HAP-1 (cell line): ENCODE results near the gene PRSS2.

ENCODE experiments used
- DNase-seq, 2 experiments: peaks; one replicate each; pipeline ENCODE4 v3.0.0-alpha.2; 2016 to 2020; ENCODE audit warnings: low spot score in 2 of 2
- H3K27me3 ChIP-seq: fragments of 250-450 bp; sonication (Bioruptor Pico); 2 replicates; pipeline ENCODE4 v1.5.1; 2020; ENCODE audit warnings: low read depth, mild to moderate bottlenecking, moderate library complexity
- H3K36me3 ChIP-seq: fragments of 250-450 bp; sonication (Bioruptor Pico); replicated peaks from 2 replicates; pipeline ENCODE4 v1.5.1; 2020; ENCODE audit warnings: mild to moderate bottlenecking
- H3K4me1 ChIP-seq: fragments of 250-450 bp; sonication (Bioruptor Pico); 2 replicates; pipeline ENCODE4 v1.5.1; 2020; ENCODE audit warnings: mild to moderate bottlenecking
- H3K4me3 ChIP-seq: fragments of 250-450 bp; sonication (Bioruptor Pico); 2 replicates; pipeline ENCODE4 v1.5.1; 2020; ENCODE audit warnings: mild to moderate bottlenecking, moderate library complexity
- H3K9me3 ChIP-seq: fragments of 250-450 bp; sonication (Bioruptor Pico); 2 replicates; pipeline ENCODE4 v1.5.1; 2020; ENCODE audit warnings: mild to moderate bottlenecking, moderate library complexity
- in situ Hi-C: fragments of 300-500 bp; cut with MboI; formaldehyde crosslinking; loops from 3 replicates; pipeline ENCODE4 v1.14.3; 2020; ENCODE audit warnings: low sequenced_read_pairs, inconsistent platforms, mixed read lengths

Gene PRSS2

DNA sequence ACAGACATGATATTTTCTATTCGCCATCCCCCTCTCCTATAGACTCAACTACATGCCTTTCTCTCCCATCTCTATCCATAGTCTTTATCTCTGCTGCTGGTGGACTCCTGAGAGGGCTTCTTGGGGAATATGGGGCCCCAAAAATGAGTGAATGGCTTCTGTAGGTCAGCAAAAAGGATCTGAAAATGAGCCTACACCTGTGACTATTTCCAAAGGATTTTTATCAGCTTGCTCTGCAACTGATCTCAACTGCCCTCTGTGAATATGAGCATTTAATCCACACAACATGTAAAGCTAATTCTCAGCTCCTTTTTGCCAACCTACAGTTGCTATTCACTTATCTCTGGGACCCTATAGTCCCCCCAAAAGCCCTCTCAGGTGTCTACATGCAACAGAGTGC is 36.2 kb downstream of the PRSS2 start:
- H3K4me3 ChIP-seq, result no peak overlapping the region
- H3K36me3 ChIP-seq, result no peaks in the 10 kb centered on the region
- in situ Hi-C loops, result no loop called here
- peaks cover 2% of the 10 kb centered on the region; the same call in 1 of the 2 replicates for H3K27me3 ChIP-seq
- H3K4me1 ChIP-seq, result no peaks in the 10 kb centered on the region
- no peak for DNase-seq
- H3K9me3 ChIP-seq, result no peaks in the 10 kb centered on the region

DNA sequence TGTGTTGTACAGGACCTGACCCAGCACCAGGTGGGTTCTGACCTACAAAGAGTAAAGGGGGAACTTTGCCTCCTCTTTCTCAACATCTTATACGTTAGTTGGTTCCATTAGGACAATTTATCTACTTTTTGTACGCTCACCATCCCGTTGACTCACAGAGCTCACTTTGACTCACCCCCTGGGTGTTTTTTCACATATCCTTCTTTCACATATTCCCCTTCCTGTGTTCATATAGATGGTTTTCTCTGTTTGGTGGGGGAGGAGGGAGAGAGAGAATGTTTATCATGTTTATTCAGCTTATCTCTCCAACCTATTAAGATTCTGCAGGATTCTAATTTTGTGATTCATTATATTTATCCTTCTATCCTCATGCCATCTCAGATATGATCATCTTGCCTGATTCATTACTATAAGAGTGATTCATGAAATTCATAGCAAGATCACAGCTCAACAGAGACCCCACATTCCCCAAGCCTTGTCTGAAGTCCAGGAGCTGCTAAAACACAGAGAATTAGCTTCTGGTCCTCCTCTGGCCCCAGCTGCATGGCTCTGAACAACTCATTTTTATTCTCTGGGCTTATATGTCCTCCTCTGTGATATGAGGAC is 37.2 kb downstream of the PRSS2 start:
- Histone ChIP-seq H3K36me3 (no peaks in the 10 kb centered on the region), H3K27me3 (peaks cover 2% of the 10 kb centered on the region; the same call in 1 of the 2 replicates), H3K4me1 (no peaks in the 10 kb centered on the region), H3K4me3 (no peak overlapping the region), H3K9me3 (no peaks in the 10 kb centered on the region)
- DNase-seq, result no peak
- in situ Hi-C loops, result no loop called here

DNA sequence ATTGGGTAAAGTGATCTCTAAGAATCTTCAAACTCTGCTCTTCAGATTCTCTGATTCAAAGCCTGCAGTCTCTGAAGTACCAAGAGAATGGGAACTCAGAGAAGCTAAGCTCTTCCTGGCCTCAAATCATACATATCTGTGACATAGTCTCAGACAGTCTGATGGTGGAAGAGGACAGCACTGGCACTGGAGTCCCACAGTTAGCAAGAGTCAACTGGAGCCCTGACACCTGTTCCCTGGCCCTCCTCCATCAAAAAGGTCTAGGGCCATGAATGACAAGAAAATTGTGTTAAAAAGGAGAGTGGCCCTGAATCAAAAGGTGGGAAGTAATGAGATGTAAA is 37.7 kb downstream of the PRSS2 start:
- Histone ChIP-seq H3K9me3 (no peaks in the 10 kb centered on the region), H3K36me3 (no peaks in the 10 kb centered on the region), H3K4me3 (no peak overlapping the region), H3K4me1 (no peaks in the 10 kb centered on the region), H3K27me3 (peaks cover 2% of the 10 kb centered on the region; the same call in 1 of the 2 replicates)
- in situ Hi-C loops, result no loop called here
- DNase-seq, result no peak

DNA sequence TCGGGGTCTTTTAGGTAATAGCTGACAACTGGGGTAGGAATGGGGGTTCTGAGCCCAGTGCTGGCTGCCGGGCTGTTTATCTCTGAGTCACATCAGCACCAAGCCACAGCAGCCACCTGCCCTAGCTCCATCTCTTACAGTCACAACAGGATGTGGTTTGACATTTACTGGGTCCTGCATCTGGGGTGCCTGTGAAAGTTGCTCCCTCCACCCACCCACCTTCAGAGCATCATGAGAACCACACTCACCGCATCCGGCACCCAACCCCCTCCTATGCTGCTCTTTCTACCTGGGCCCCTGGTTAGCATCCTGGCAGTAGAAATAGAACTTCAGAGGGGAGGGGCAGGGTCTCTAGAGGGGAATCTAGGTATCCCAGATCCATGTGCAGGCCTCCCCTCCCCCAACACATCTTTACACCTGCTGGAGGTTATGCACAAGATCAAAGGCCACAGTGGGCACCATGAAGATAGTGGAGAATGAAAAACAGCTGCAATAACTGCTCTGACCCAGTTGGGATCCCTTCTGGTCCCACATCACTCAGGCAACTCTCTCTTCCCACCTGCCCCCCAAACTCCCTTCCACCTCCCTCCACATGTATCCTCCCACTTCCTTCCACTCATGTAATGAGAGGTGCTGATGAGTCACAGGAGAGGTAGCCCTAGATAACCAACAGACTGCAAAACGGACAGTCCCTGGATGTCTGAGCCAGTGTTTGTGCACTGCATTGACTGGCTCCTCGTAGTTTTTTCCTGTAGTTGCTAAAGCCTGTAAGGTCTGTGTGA is 38.2 kb downstream of the PRSS2 start:
- in situ Hi-C loops, result no loop called here

DNA sequence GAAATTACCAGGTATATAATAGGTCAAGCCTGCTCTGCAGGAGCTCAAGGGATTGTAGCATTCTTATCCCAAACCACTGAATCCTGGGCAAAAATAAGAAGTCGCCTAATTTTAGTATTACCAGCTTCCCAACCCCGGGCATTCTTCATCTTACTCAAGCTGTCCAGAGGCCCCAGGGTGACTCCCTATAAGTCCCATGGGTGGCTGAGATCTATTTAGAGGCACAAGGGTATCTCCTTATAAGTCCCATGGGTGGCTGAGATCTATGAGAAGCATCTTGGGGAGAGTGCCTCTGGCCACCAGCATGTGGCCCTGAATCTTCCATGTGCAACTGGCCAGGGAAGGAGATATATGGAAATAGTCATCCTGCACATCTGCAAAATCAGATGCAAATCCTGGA is 38.9 kb downstream of the PRSS2 start:
- Histone ChIP-seq H3K4me3 (no peak overlapping the region), H3K4me1 (no peaks in the 10 kb centered on the region), H3K9me3 (no peaks in the 10 kb centered on the region), H3K27me3 (peaks cover 2% of the 10 kb centered on the region; the same call in 1 of the 2 replicates), H3K36me3 (no peaks in the 10 kb centered on the region)
- no peak for DNase-seq
- in situ Hi-C loops, result no loop called here

More for the DNA sequence above, 38.2 kb downstream of the PRSS2 start:
- no peak overlapping the region for H3K4me3 ChIP-seq
- no peak for DNase-seq
- no peaks in the 10 kb centered on the region for H3K36me3 ChIP-seq
- peaks cover 2% of the 10 kb centered on the region; the same call in 1 of the 2 replicates for H3K27me3 ChIP-seq
- no peaks in the 10 kb centered on the region for H3K4me1 ChIP-seq
- H3K9me3 ChIP-seq, result no peaks in the 10 kb centered on the region

DNA sequence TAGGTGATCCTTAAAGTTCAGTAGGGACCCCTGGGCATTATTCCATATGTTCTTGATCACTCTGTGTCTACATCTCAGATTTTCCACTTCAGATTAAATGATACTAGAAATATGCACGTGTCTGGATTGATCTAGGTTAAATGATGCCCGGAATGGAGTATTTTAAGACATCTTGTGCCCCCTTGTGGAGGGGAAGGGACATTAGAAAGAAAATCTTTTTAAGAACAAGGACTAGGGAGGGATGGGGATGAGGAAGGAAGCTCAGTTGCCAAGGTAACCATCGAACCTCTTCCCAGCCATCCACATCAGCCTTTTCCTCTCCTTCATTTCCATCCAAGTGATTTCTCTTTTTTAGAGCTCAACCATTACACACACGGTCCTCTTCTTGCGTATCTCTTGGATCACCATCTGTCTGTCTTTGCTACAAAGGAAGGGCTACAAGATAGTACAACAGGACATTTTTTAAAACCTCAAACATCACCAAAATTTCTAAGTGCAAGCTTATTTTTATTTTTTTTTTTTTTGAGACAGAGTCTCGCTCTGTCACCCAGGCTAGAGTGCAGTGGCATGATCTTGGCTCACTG is 40.5 kb downstream of the PRSS2 start:
- Histone ChIP-seq H3K36me3 (no peaks in the 10 kb centered on the region), H3K9me3 (no peaks in the 10 kb centered on the region), H3K4me1 (no peaks in the 10 kb centered on the region), H3K4me3 (no peak overlapping the region), H3K27me3 (peaks cover 2% of the 10 kb centered on the region; the same call in 1 of the 2 replicates)
- in situ Hi-C loops, result no loop called here
- peak; percentile 31 to 69 for DNase-seq

DNA sequence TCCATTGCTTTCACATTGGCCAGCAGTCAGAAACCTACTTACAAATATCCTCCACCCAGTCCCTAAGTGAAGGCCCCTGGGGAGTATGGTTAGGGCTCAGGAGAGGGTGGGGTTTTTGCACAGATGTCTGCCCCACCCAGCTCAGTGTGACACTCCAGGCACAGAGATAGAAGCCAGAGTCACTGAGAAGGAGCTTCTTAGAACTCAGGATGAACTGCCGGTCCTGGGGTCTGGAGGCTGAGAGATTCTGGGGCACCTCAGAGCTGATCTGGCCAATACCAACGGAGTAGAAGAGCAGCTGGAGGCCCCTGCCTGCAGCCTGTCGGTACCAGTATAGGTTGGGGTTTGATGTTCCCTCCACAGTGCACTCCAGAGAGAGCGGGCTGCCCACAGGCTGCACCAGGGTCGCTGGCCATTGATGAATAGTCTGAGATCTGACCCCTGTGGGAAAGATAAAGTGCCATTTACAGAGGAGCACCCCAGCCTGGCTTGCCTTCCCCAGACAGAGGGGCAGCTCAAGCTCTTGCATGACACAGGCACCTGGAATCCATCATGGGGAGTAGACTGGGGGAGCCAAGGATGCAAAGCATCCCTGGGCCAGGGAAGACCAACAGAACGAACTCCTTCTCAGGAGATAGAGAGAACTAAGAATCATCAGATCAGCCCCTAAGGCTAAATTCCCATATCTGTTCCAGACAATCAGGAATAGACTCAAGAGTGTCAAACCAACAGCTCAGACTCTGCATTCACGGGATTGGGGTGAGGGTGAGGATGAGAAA is 41.9 kb downstream of the PRSS2 start:
- Histone ChIP-seq H3K27me3 (peaks cover 4% of the 10 kb centered on the region; the same call in 1 of the 2 replicates), H3K4me1 (no peaks in the 10 kb centered on the region), H3K4me3 (no peak overlapping the region), H3K9me3 (no peaks in the 10 kb centered on the region), H3K36me3 (no peaks in the 10 kb centered on the region)
- in situ Hi-C loops, result no loop called here
- DNase-seq, result no peak

DNA sequence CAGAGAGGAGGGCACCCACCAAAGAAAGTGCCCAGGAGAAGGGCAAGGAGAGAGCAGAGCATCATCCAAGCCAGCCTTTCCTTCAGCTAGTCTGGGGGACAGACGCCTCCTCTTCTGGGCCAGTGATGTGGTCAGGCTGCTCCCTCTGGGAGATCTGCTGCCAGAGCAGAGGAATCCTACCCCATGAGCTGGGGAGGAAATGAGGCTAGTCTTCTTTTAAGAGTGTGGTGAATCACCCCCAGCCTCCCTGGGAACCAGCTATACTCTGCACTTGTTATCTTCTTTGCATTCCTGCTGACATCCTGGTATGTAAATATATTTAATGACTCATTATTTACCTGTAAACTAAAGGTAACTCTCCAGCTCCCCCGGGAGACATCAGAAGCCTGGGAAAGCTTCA is 42.5 kb downstream of the PRSS2 start:
- Histone ChIP-seq H3K4me3 (no peak overlapping the region), H3K4me1 (no peaks in the 10 kb centered on the region), H3K9me3 (no peaks in the 10 kb centered on the region), H3K36me3 (no peaks in the 10 kb centered on the region), H3K27me3 (peaks cover 4% of the 10 kb centered on the region; the same call in 1 of the 2 replicates)
- DNase-seq, result no peak
- in situ Hi-C loops, result no loop called here

DNA sequence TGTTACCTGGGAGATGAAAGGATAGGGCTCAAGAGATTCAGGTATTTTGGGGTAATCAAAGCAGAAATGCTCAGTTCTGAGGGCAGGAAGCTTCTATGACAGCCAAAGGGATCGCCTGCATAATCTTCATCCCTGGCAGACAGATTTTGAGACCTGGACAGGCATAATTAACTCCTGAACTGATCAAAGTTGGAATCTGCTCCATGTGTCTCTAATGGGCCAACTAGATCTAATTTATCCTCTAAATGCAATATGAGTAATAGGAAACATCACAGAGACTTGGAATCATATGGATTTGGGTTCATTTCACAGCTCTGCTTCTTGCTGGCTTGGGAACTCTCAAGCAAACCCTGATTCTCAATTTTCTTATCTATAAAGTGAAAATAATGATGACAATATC is 42.9 kb downstream of the PRSS2 start:
- H3K9me3 ChIP-seq, result no peaks in the 10 kb centered on the region
- H3K27me3 ChIP-seq, result peaks cover 4% of the 10 kb centered on the region; the same call in 1 of the 2 replicates
- no peak overlapping the region for H3K4me3 ChIP-seq
- in situ Hi-C loops, result no loop called here
- no peak for DNase-seq
- no peaks in the 10 kb centered on the region for H3K36me3 ChIP-seq
- no peaks in the 10 kb centered on the region for H3K4me1 ChIP-seq

DNA sequence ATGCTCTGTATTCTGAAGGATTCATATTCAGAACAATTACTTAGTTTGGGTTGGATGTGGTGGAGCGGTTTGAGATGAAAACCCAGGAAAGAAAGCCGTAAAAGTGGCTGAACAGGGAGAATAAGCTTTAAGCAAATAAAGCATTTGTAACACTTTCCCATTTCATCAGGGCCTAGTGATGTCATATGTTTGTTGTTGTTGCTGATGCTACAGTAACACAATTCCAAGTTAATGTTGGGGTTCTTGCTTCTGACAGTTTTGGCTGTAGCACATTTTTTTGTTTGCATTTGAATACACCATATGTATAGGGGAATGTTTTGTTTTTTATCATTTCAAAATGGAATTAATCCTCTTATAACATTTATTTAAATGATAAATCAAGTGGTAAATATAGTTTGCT is 43.7 kb downstream of the PRSS2 start:
- Histone ChIP-seq H3K9me3 (no peaks in the 10 kb centered on the region), H3K36me3 (no peaks in the 10 kb centered on the region), H3K27me3 (peaks cover 4% of the 10 kb centered on the region), H3K4me1 (no peaks in the 10 kb centered on the region), H3K4me3 (no peak overlapping the region)
- in situ Hi-C loops, result no loop called here
- no peak for DNase-seq

DNA sequence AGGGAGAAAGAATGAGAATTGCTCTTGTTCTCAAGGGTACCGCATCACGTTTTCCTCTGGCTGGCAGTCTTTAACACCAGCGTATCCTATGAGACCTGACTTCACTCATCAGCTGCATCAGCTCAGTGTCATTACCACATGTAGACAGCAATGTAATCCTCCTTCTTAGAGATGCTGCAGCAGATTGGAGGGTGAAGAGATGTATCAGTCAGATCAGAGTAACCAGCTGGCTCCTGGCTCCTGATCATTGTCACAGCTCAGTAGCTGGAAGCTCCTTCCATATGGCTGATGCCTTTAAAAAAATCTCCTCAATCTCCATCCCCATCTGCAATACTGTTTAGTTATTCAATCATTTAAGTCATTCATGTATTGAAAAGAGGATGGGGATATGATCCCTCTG is 44.4 kb downstream of the PRSS2 start:
- Histone ChIP-seq H3K9me3 (no peaks in the 10 kb centered on the region), H3K36me3 (no peaks in the 10 kb centered on the region), H3K4me1 (no peaks in the 10 kb centered on the region), H3K27me3 (peaks cover 4% of the 10 kb centered on the region), H3K4me3 (no peak overlapping the region)
- in situ Hi-C loops, result no loop called here
- DNase-seq, result no peak

DNA sequence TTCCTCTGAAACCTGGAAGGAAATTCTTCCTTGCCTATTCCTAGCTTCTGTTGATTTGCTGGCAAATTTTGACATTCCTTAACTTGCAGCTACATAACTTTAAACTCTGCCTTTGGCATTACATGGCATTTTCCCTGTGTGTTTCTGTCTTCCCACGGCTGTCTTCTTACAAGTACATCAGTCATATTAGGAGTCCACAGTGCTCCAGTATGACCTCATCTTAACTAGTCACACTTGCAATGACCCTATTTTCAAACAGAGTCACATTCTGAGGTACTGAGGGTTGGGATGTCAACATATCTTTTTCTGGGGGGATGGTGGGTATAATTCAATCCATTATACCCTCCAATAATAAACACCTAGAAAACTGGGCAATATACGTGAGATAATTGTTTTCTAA is 46.7 kb downstream of the PRSS2 start:
- H3K27me3 ChIP-seq, result peaks cover 2% of the 10 kb centered on the region; the same call in 1 of the 2 replicates
- H3K9me3 ChIP-seq, result no peaks in the 10 kb centered on the region
- no peaks in the 10 kb centered on the region for H3K4me1 ChIP-seq
- no peak overlapping the region for H3K4me3 ChIP-seq
- DNase-seq, result no peak
- H3K36me3 ChIP-seq, result no peaks in the 10 kb centered on the region
- in situ Hi-C loops, result no loop called here

DNA sequence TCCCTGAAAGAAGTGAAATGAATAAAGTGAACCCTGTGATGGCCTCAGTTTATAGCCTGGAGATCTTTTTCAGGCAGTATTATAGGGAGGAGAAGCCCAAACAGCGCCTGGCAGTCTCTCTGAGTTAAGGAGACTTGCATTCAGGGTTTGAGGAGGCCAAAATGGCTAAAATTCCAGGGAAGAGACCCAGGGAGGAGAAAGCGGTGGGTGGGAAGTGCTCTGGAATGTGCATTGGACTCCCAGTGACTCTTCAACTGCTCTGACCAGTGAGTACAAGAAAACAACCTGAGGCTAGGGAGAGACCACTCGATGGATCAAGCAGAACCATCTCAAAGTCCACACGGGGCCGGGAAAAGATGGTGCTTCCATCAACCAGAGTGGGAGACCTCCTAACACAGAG is 48.8 kb downstream of the PRSS2 start:
- in situ Hi-C loops, result no loop called here

More for the DNA sequence above, 48.8 kb downstream of the PRSS2 start:
- no peak for DNase-seq
- H3K9me3 ChIP-seq, result no peaks in the 10 kb centered on the region
- peaks cover 2% of the 10 kb centered on the region; the same call in 1 of the 2 replicates for H3K27me3 ChIP-seq
- H3K36me3 ChIP-seq, result no peaks in the 10 kb centered on the region
- no peak overlapping the region for H3K4me3 ChIP-seq
- H3K4me1 ChIP-seq, result no peaks in the 10 kb centered on the region
